Nephron progenitor cell (in vitro differentiated cells): Measurements from ENCODE around the gene VWC2L.

Experiments used
- DNase-seq: peaks from one replicate; pipeline ENCODE4 v3.0.0; 2021
- H3K27ac Mint-ChIP-seq: 2 replicates; pipeline ENCODE4 v1.8.0; 2021; ENCODE audit warnings: mild to moderate bottlenecking, moderate library complexity, mixed read lengths
- H3K27me3 Mint-ChIP-seq: 2 replicates; pipeline ENCODE4 v1.8.0; 2021; ENCODE audit warnings: mild to moderate bottlenecking, low read depth, mixed read lengths; ENCODE audit not compliant: poor library complexity
- H3K36me3 Mint-ChIP-seq: 2 replicates; pipeline ENCODE4 v1.8.0; 2021; ENCODE audit warnings: low read depth, mixed read lengths
- H3K4me1 Mint-ChIP-seq: 2 replicates; pipeline ENCODE4 v1.8.0; 2021; ENCODE audit warnings: mixed read lengths
- H3K4me3 Mint-ChIP-seq: 2 replicates; pipeline ENCODE4 v1.8.0; 2021; ENCODE audit warnings: mild to moderate bottlenecking, moderate library complexity, mixed read lengths
- H3K9me3 Mint-ChIP-seq: 2 replicates; pipeline ENCODE4 v1.8.0; 2021; ENCODE audit warnings: mild to moderate bottlenecking, moderate library complexity, mixed read lengths
- CTCF ChIP-seq: fragments of 200-600 bp; sonication (generic); IDR thresholded peaks from 2 replicates; pipeline ENCODE4 v1.5.0; 2021; ENCODE audit warnings: antibody characterized with exemption

The VWC2L gene

DNA sequence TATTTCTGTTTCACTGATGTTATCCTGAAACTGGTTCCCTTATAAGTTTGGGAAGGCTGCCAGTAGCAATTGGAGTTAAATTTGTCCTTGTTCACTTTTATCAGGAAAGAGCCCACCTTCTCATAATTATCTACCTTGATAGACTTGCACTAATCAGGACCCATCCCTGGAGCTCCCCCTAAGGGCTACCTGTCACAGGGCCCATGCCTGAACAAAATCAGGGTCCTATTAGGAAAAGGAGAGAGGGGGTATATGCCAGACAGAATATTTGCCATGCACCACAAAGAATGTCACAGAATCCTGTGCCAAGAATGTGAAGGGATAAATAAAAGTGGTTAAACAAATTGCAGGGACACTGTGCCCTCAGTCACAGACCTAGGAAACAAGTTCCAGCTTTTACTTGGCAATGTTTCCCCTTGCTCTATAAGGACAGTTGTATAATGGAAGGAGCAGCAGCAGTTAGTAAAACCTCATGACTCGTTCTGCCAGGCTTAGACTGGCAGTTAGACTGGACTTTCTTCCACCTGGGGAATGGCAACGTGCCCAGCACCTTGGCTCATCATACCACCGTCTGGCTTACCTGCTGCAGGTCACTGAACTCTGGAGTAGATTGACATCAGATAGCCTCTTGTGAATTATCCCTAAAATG is 32.3 kb upstream of the VWC2L start:
- Mint-ChIP-seq H3K4me1 (peaks cover 13% of the 10 kb centered on the region), H3K36me3 (no peaks in the 10 kb centered on the region), H3K4me3 (no peak overlapping the region), H3K27me3 (no peaks in the 10 kb centered on the region), H3K27ac (no peak overlapping the region), H3K9me3 (peaks cover 4% of the 10 kb centered on the region)
- DNase-seq = no peak
- no peak for TF ChIP-seq CTCF

DNA sequence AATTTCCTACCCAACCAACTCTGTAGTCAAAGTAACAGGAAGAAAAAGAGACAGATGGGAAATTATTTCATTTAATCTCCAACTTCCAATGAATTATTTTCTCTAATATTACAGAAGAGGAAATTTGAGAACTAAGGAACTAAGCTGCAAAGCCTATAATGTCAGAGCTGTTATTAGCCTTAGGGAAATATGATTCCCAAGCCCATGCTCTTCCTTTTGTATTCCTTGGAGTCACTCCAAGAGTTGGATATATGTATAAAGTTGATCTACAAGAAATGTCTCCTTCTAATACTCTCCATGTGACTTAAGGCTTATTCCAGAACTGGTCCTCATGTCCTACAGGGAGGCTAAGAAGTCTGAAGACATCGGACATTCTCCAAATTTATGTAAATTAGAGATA is 31.6 kb upstream of the VWC2L start:
- no peaks in the 10 kb centered on the region for H3K36me3 Mint-ChIP-seq
- peaks cover 13% of the 10 kb centered on the region for H3K4me1 Mint-ChIP-seq
- DNase-seq = no peak
- H3K9me3 Mint-ChIP-seq = peaks cover 4% of the 10 kb centered on the region
- no peak overlapping the region for H3K27ac Mint-ChIP-seq
- H3K27me3 Mint-ChIP-seq = no peaks in the 10 kb centered on the region
- TF ChIP-seq CTCF = no peak
- H3K4me3 Mint-ChIP-seq = no peak overlapping the region

DNA sequence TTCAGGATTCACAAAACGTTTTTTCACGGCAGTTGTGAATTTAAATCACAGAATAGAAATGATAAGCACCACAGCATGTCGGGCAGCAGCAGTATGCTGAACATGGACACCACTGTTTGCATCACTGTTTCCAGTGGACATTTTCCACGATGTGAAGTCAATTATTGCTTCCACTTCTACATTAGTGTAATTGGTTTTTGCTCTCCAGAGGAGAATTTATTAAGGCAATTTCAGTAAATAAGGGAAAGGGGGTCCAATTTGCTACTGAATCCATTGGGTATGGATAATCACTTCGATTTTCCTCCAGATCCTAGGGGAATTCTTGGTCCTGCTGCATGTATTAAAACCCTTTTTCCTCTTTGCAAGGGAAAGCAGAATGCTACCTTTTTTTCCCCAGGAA is 30.2 kb upstream of the VWC2L start:
- Mint-ChIP-seq H3K36me3 (no peaks in the 10 kb centered on the region), H3K27me3 (no peaks in the 10 kb centered on the region), H3K4me1 (peaks cover 13% of the 10 kb centered on the region), H3K9me3 (peaks cover 4% of the 10 kb centered on the region), H3K27ac (no peak overlapping the region), H3K4me3 (no peak overlapping the region)
- no peak for DNase-seq
- TF ChIP-seq CTCF = no peak

DNA sequence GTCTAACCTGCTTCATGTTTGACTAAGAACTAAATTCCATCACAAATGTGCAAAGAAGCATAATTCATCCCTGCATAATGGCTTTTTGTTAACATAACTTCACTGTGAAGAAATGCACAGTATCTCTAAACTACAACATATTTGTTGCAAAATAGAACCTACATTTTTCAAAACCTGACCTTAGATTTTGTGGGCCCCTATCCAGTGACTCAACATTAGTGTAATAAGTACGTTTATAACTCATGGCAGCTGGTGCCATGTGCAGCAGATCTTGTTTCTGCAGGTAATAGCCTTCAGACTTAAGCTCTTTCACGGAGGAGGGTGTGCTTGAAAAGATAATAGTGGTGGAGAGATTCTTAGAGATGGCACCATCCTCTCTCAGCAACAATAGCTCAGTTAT is 28.6 kb upstream of the VWC2L start:
- H3K27me3 Mint-ChIP-seq = no peaks in the 10 kb centered on the region
- H3K36me3 Mint-ChIP-seq = no peaks in the 10 kb centered on the region

GRCh38 chr2:214386720-214387119 is 24.1 kb upstream of the VWC2L start:
- peaks cover 2% of the 10 kb centered on the region for H3K4me1 Mint-ChIP-seq
- no peaks in the 10 kb centered on the region for H3K9me3 Mint-ChIP-seq
- H3K27ac Mint-ChIP-seq = no peak overlapping the region
- DNase-seq = no peak
- H3K36me3 Mint-ChIP-seq = no peaks in the 10 kb centered on the region
- no peak for TF ChIP-seq CTCF
- H3K27me3 Mint-ChIP-seq = no peaks in the 10 kb centered on the region
- no peak overlapping the region for H3K4me3 Mint-ChIP-seq

More for the DNA sequence above, 28.6 kb upstream of the VWC2L start:
- no peak for DNase-seq
- Mint-ChIP-seq H3K27ac (no peak overlapping the region), H3K4me3 (no peak overlapping the region), H3K4me1 (peaks cover 13% of the 10 kb centered on the region), H3K9me3 (peaks cover 4% of the 10 kb centered on the region)
- no peak for TF ChIP-seq CTCF

DNA sequence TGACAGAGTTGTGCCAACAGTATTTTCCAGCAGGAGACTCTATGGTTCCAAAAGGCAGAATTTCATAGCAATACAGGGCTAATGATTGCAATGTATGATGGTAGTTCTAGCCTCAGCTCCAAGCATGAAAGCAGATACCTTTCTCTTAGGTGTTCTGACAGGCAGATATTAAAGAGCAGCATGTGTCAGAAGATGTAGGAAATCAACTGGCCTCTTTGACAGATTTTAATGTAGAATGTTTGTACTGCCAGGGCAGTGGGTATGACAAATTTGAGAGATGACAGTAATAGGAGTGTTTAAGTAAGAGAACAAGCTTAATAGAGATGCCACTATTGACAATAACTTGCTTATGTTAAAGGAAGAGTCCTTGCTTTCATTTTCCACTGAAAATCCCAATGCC is 21.5 kb upstream of the VWC2L start:
- no peak for TF ChIP-seq CTCF
- no peaks in the 10 kb centered on the region for H3K27me3 Mint-ChIP-seq
- H3K4me1 Mint-ChIP-seq = no peaks in the 10 kb centered on the region
- no peaks in the 10 kb centered on the region for H3K36me3 Mint-ChIP-seq
- no peak for DNase-seq
- no peak overlapping the region for H3K4me3 Mint-ChIP-seq
- H3K9me3 Mint-ChIP-seq = no peaks in the 10 kb centered on the region
- H3K27ac Mint-ChIP-seq = no peak overlapping the region
